ENCODE data around the gene SRRM3. TPM values are rescaled to one million over a fixed set of nuclear protein-coding genes. Genes with fewer than 3 reads are reported as not detected.

Gene SRRM3
- total and polyA plus RNA-seq, 9 of the 15 experiments (the other 6 are each of a cell fraction or from before 2014, with no cell fraction given) = 0.04 to 0.91 (median 0.46) TPM; not detected in 2

DNA sequence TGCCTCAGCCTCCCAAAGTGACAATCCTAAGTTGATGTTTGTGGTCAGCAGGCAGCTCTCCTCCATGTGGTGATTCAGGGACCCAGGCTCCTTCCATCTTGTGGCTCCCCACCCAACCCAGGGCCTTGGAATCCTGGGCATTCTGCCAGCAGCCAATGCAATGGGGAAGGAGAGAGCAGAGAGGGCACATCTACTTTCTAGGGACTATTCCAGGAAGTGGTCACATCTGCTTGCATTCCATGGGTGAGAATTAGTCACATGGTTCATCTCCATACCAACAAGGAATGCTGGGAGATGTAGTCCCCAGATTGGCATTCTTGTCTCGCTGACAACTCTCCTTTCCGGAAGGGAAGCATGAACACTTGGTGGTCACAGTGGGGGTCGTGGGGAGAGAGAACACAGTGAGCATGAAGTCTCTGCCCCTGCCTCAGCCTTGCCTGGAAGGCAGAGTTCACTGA is 9.9 kb upstream of the SRRM3 start (continued):
- TF ChIP-seq, protein P1, sequence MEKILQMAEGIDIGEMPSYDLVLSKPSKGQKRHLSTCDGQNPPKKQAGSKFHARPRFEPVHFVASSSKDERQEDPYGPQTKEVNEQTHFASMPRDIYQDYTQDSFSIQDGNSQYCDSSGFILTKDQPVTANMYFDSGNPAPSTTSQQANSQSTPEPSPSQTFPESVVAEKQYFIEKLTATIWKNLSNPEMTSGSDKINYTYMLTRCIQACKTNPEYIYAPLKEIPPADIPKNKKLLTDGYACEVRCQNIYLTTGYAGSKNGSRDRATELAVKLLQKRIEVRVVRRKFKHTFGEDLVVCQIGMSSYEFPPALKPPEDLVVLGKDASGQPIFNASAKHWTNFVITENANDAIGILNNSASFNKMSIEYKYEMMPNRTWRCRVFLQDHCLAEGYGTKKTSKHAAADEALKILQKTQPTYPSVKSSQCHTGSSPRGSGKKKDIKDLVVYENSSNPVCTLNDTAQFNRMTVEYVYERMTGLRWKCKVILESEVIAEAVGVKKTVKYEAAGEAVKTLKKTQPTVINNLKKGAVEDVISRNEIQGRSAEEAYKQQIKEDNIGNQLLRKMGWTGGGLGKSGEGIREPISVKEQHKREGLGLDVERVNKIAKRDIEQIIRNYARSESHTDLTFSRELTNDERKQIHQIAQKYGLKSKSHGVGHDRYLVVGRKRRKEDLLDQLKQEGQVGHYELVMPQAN (IDR thresholded peaks at IDR 0.05; ENCODE audit: borderline replicate concordance) = no peak
- TF ChIP-seq GTF2F1 (IDR thresholded peaks at IDR 0.05; ENCODE audit: low read depth, low read length) (no peak), ZZZ3 (IDR thresholded peaks at IDR 0.05) (no peak), RBM34 (IDR thresholded peaks at IDR 0.05; ENCODE audit: borderline replicate concordance, insufficient read depth, low read length) (no peak), ARNT (IDR thresholded peaks at IDR 0.05) (no peak), ZNF121 (CRISPR knock-in tag; conservative IDR thresholded peaks at IDR 0.05) (no peak), YBX1 (IDR thresholded peaks at IDR 0.05) (no peak), KDM5B (IDR thresholded peaks at IDR 0.05; ENCODE audit: insufficient replicate concordance, low read depth, low read length) (no peak), ZNF316 (IDR thresholded peaks at IDR 0.05) (no peak), POLR2A (conservative IDR thresholded peaks at IDR 0.05) (no peak), NFE2L1 (tag; IDR thresholded peaks at IDR 0.05; ENCODE audit: borderline replicate concordance, low read depth) (no peak), RFX5 (IDR thresholded peaks at IDR 0.05; ENCODE audit: low read depth, low read length) (no peak), PRPF4 (IDR thresholded peaks at IDR 0.05; ENCODE audit: insufficient read depth, low read depth, low read length, poor library complexity, severe bottlenecking) (no peak), ZNF253 (CRISPR knock-in tag; conservative IDR thresholded peaks at IDR 0.05) (no peak), SETDB1 (IDR thresholded peaks at IDR 0.05; ENCODE audit: low read length) (no peak), ZNF668 (CRISPR knock-in tag; IDR thresholded peaks at IDR 0.05) (no peak), PHF8 (IDR thresholded peaks at IDR 0.05; ENCODE audit: borderline replicate concordance, low read length) (no peak)
- TF ChIP-seq, protein P2, sequence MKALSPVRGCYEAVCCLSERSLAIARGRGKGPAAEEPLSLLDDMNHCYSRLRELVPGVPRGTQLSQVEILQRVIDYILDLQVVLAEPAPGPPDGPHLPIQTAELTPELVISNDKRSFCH (CRISPR knock-in tag; IDR thresholded peaks at IDR 0.05) = no peak
- TF ChIP-seq, protein P2 (tag; IDR thresholded peaks at IDR 0.05) = no peak
- TF ChIP-seq, protein P3, sequence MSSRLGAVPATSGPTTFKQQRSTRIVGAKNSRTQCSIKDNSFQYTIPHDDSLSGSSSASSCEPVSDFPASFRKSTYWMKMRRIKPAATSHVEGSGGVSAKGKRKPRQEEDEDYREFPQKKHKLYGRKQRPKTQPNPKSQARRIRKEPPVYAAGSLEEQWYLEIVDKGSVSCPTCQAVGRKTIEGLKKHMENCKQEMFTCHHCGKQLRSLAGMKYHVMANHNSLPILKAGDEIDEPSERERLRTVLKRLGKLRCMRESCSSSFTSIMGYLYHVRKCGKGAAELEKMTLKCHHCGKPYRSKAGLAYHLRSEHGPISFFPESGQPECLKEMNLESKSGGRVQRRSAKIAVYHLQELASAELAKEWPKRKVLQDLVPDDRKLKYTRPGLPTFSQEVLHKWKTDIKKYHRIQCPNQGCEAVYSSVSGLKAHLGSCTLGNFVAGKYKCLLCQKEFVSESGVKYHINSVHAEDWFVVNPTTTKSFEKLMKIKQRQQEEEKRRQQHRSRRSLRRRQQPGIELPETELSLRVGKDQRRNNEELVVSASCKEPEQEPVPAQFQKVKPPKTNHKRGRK (tag; IDR thresholded peaks at IDR 0.05) = no peak
- TF ChIP-seq, protein P4, sequence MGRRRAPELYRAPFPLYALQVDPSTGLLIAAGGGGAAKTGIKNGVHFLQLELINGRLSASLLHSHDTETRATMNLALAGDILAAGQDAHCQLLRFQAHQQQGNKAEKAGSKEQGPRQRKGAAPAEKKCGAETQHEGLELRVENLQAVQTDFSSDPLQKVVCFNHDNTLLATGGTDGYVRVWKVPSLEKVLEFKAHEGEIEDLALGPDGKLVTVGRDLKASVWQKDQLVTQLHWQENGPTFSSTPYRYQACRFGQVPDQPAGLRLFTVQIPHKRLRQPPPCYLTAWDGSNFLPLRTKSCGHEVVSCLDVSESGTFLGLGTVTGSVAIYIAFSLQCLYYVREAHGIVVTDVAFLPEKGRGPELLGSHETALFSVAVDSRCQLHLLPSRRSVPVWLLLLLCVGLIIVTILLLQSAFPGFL (CRISPR knock-in tag; IDR thresholded peaks at IDR 0.05) = no peak
- TF ChIP-seq, protein P5, sequence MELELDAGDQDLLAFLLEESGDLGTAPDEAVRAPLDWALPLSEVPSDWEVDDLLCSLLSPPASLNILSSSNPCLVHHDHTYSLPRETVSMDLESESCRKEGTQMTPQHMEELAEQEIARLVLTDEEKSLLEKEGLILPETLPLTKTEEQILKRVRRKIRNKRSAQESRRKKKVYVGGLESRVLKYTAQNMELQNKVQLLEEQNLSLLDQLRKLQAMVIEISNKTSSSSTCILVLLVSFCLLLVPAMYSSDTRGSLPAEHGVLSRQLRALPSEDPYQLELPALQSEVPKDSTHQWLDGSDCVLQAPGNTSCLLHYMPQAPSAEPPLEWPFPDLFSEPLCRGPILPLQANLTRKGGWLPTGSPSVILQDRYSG (tag; conservative IDR thresholded peaks at IDR 0.05; ENCODE audit: low read depth) = no peak
- TF ChIP-seq, protein P6, sequence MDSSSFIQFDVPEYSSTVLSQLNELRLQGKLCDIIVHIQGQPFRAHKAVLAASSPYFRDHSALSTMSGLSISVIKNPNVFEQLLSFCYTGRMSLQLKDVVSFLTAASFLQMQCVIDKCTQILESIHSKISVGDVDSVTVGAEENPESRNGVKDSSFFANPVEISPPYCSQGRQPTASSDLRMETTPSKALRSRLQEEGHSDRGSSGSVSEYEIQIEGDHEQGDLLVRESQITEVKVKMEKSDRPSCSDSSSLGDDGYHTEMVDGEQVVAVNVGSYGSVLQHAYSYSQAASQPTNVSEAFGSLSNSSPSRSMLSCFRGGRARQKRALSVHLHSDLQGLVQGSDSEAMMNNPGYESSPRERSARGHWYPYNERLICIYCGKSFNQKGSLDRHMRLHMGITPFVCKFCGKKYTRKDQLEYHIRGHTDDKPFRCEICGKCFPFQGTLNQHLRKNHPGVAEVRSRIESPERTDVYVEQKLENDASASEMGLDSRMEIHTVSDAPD (CRISPR knock-in tag; IDR thresholded peaks at IDR 0.05) = no peak

Measured in K562 (cell line).